GM06990 (cell line): ENCODE measurements around the gene TRUB2.

Experiments
- DNase-seq: peaks from one replicate; pipeline ENCODE4 v3.0.0-alpha.2; 2011; ENCODE audit not compliant: insufficient read length; ENCODE audit errors: extremely low read depth
- H3K27me3 ChIP-seq: replicated peaks from 2 replicates; pipeline ENCODE4 v1.6.0; 2011; ENCODE audit warnings: low read length; ENCODE audit not compliant: control insufficient read depth, insufficient read depth
- H3K36me3 ChIP-seq: 2 replicates; pipeline ENCODE4 v1.5.1; 2011; ENCODE audit warnings: low read length; ENCODE audit not compliant: control insufficient read depth, insufficient read depth
- H3K4me3 ChIP-seq: replicated peaks from 2 replicates; pipeline ENCODE4 v1.5.1; 2011; ENCODE audit warnings: low read depth, mild to moderate bottlenecking, control low read depth, low read length
- TF ChIP-seq, protein P1 (sequence below): IDR thresholded peaks from 2 replicates; pipeline ENCODE4 v1.5.1; 2011; ENCODE audit warnings: low read length, control low read depth, mild to moderate bottlenecking, inconsistent platforms; ENCODE audit not compliant: insufficient read depth, poor library complexity, severe bottlenecking

The TRUB2 gene

DNA sequence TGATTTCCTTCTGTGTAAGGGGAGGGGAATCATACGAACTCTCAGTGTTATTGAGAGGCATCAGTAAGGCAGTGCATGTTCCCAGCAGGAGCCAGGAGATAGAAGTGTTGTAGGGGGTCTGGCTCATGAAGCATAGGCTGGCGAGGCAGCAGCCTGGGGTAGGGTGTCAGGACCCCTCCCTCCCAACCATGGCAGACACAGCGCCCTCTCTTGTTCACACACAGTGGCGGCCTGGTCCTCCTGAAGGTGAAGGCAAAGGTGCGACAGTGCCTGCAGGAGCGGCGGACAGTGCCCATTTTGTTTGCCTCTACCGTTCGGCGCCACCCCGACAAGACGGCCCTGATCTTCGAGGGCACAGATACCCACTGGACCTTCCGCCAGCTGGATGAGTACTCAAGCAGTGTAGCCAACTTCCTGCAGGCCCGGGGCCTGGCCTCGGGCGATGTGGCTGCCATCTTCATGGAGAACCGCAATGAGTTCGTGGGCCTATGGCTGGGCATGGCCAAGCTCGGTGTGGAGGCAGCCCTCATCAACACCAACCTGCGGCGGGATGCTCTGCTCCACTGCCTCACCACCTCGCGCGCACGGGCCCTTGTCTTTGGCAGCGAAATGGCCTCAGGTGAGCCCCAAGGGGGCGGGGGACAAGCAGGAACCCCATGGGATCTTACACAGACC, 22.8 kb upstream of the TRUB2 start:
- Histone ChIP-seq H3K27me3 (no peaks in the 10 kb centered on the region), H3K36me3 (peaks cover 25% of the 10 kb centered on the region), H3K4me3 (no peak overlapping the region)
- TF ChIP-seq, protein P1, sequence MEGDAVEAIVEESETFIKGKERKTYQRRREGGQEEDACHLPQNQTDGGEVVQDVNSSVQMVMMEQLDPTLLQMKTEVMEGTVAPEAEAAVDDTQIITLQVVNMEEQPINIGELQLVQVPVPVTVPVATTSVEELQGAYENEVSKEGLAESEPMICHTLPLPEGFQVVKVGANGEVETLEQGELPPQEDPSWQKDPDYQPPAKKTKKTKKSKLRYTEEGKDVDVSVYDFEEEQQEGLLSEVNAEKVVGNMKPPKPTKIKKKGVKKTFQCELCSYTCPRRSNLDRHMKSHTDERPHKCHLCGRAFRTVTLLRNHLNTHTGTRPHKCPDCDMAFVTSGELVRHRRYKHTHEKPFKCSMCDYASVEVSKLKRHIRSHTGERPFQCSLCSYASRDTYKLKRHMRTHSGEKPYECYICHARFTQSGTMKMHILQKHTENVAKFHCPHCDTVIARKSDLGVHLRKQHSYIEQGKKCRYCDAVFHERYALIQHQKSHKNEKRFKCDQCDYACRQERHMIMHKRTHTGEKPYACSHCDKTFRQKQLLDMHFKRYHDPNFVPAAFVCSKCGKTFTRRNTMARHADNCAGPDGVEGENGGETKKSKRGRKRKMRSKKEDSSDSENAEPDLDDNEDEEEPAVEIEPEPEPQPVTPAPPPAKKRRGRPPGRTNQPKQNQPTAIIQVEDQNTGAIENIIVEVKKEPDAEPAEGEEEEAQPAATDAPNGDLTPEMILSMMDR, result no peak
- no peak for DNase-seq

DNA sequence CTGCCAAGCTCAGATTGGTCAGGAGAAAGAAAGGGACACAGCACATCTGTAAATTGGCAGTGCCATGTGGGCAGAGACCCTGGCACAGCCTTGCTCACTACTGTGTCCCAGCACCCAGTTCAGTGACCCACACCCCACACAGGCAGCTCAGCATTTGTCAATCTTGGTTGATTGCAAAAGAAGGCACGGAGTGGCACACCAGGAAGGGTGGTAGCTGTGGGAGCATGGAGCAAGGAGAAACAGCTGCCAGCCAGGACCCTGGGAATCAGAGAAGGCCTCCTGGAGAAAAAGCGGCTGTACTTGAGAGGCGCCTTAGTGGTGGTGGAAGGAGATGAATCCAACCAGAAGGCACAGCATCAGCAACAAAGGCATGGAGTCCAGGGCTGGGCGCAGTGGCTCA, 21.6 kb upstream of the TRUB2 start:
- H3K36me3 ChIP-seq, result peaks cover 17% of the 10 kb centered on the region
- H3K4me3 ChIP-seq, result no peak overlapping the region
- no peaks in the 10 kb centered on the region for H3K27me3 ChIP-seq
- TF ChIP-seq, protein P1, result no peak
- DNase-seq, result no peak

DNA sequence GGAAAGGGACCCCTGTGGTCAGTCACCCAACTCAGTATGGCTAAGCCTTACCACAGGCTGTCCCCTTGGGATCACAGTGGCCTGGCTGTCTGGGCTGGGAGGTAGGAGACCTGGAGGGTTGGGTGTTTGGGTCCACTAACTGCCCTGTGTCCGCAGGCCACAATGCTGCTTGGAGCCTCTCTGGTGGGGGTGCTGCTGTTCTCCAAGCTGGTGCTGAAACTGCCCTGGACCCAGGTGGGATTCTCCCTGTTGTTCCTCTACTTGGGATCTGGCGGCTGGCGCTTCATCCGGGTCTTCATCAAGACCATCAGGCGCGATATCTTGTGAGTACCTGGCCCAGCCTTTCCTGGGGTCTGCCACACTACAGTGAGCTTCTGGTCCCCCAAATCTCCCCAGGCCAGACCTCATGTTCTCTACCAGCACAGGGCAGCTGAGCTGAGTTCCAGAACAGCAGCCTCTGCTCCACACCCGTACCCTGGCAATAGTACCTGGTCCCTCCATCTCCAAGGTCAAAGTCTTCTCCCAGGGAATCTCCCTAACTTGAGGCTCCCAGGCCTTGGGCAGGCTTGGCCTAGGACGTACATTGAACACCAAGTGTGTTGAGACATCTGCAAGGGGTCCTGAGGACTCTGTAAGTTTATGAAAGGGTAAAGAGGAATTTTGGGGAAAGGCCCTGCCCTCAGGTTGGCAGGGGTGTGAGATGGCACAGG, 20.9 kb upstream of the TRUB2 start:
- TF ChIP-seq, protein P1, result no peak
- peaks cover 14% of the 10 kb centered on the region for H3K36me3 ChIP-seq
- no peak for DNase-seq
- H3K27me3 ChIP-seq, result no peaks in the 10 kb centered on the region
- no peak overlapping the region for H3K4me3 ChIP-seq

DNA sequence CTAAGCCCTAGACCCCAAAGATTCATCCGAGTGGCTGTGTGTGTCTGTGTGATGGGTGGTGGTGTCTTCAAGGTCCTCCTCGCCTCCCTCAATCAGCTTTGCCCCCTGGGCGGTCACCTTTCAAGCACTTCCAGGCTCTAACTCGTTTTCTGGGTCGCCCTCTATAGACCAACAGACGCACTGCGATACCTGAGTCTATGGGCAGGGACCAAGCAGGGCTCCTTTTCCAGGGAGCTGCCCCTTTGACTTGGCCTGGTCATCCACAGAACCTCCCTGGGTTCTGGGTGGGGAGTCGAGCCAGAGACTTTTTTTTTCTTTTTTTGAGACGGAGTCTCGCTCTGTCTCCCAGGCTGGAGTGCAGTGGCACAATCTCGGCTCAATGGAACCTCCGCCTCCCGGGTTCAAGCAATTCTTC, 19.2 kb upstream of the TRUB2 start:
- Histone ChIP-seq H3K4me3 (peak overlapping the region; percentile 80), H3K27me3 (no peaks in the 10 kb centered on the region), H3K36me3 (peaks cover 11% of the 10 kb centered on the region)
- TF ChIP-seq, protein P1, result peak; percentile 83
- DNase-seq, result peak; percentile 45

DNA sequence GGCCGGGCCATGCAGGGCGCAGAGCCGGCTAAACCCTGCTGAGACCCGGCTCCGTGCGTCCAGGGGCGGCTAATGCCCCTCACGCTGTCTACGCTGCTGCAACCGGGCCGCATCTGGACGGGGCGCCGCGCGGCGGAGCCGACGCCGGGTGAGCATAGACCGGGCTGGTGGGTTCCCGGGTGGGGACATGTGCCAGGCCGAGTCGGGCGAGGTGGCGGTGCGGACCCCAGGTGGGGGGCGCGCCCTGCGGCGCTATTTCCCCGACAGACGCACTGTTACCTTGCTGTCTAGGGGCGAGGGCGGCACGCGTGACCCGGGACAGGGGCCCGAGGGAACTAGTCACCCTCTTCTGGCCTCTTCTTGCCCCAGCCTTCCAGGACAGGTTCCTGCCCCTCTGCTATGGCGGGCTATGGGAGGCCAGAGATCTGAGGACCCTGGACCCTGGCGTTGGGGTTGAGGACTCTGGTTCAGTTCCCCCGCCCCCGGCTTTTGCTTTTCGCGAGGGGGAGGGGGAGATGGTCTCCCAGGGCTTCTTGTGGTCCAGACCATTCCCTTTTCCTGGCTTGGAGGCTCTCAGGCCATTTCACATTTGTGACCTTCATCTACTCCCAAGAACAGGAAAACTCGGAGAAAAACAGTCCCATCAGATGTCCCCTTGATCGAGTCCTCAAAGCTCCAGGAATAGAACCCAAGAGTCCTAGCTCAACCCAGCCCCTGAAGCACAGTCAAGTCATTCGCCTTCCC, 18.6 kb upstream of the TRUB2 start:
- Histone ChIP-seq H3K36me3 (peaks cover 11% of the 10 kb centered on the region), H3K27me3 (no peaks in the 10 kb centered on the region), H3K4me3 (peak overlapping the region; percentile 80)
- TF ChIP-seq, protein P1, result no peak
- DNase-seq, result no peak
